Esophagus muscularis mucosa (tissue), 4 donors: ENCODE results near the gene RHEB. TPM values are rescaled to one million over a fixed set of nuclear protein-coding genes. Genes with fewer than 3 reads are reported as not detected.

ENCODE experiments used
- DNase-seq: peaks from one replicate; pipeline ENCODE4 v3.0.0-alpha.2; 2017; ENCODE audit errors: extremely low spot score
- H3K27ac ChIP-seq, 4 donors: fragments of 200-600 bp; sonication (generic); replicated peaks in 1 of 4; 1 replicate in 3 of 4; 2 replicates in 1 of 4; pipeline ENCODE4 v1.5.1; 2016 to 2019; ENCODE audit warnings: mild to moderate bottlenecking in 1 of 4
- H3K27me3 ChIP-seq, 4 donors: fragments of 200-600 bp; sonication (generic); one replicate each; pipeline versions ENCODE4 v1.5.1 to v1.6.0; 2016 to 2019
- H3K36me3 ChIP-seq, 4 donors: fragments of 200-600 bp; sonication (generic); one replicate each; pipeline ENCODE4 v1.5.1; 2016 to 2019
- H3K4me1 ChIP-seq, 4 donors: fragments of 200-600 bp; sonication (generic); one replicate each; pipeline ENCODE4 v1.5.1; 2016 to 2019
- H3K4me3 ChIP-seq, 4 donors: fragments of 200-600 bp; sonication (generic); 1 replicate in 2 of 4; 2 replicates in 2 of 4; pipeline ENCODE4 v1.5.1; 2016 to 2019; ENCODE audit warnings: mild to moderate bottlenecking in 4 of 4, moderate library complexity in 1 of 4
- H3K9me3 ChIP-seq, 4 donors: fragments of 200-600 bp; sonication (generic); 1 replicate in 3 of 4; 2 replicates in 1 of 4; pipeline ENCODE4 v1.5.1; 2016 to 2019
- CTCF ChIP-seq, 3 experiments: fragments of 200-600 bp in 2 of 3; fragments of 450-650 bp in 1 of 3; sonication (generic) in 2 of 3; IDR thresholded peaks; one replicate each; pipeline ENCODE4 v1.5.1; 2017 to 2019; ENCODE audit warnings: antibody characterized with exemption in 3 of 3, mild to moderate bottlenecking in 2 of 3, moderate library complexity in 1 of 3
- EP300 ChIP-seq: sonication (generic); formaldehyde crosslinking; IDR thresholded peaks from one replicate; pipeline ENCODE4 v1.6.1; 2017; ENCODE audit warnings: antibody characterized with exemption
- POLR2A ChIP-seq: fragments of 450-650 bp; IDR thresholded peaks from one replicate; pipeline ENCODE4 v1.6.1; 2017; ENCODE audit warnings: antibody characterized with exemption, moderate library complexity, mild to moderate bottlenecking, low read depth
- POLR2AphosphoS5 ChIP-seq, 2 donors: sonication (generic); formaldehyde crosslinking; IDR thresholded peaks; one replicate each; pipeline ENCODE4 v1.6.1; 2017; ENCODE audit warnings: antibody characterized with exemption in 2 of 2
- WGBS: methylation state at CpG from one replicate; pipeline ENCODE4 v1.1.5; 2018; 5-methylcytosine and 5-hydroxymethylcytosine counted together
- intact Hi-C: fragments of 100-400 bp; cut with DNase I; formaldehyde crosslinking; loops from one replicate; pipeline ENCODE4 v1.15.1; 2023
- total RNA-seq, 4 donors: library from RNA; depleted of rRNA; stranded (reverse); fragments of >200 nt; gene quantifications; one replicate each; pipeline versions ENCODE4 v1.1.0 to v1.2.1, GENCODE V29; 2016

RHEB gene
- total RNA-seq = 100 to 1,000 TPM in 3 of 4 donors, 10 to 100 TPM in 1; 98.5 to 187 (median 163) TPM

- WGBS = 3% methylated on average over 30 of the region's 66 CpGs
- Histone ChIP-seq H3K4me3 (peak within 1 kb of the TSS; percentile 71 to 99 (median 86)), H3K9me3 (no peaks in the 10 kb centered on the region), H3K36me3 (no peaks in the 10 kb centered on the region), H3K27me3 (no peaks in the 10 kb centered on the region), H3K4me1 (peaks cover 32 to 44% (median 42%) of the 10 kb centered on the region in 4 donors), H3K27ac (peak within 1 kb of the TSS; percentile 97 to 100 (median 100))
- intact Hi-C loops = loop anchor here (2.0 to 10.0 kb wide), 3 partner anchors 59 to 155 kb away; no protein-coding TSS in a partner anchor
- TF ChIP-seq EP300 = peak; percentile 33
- peak; percentile 84 to 87 for TF ChIP-seq POLR2AphosphoS5 (IDR thresholded peaks at IDR 0.05)
- TF ChIP-seq POLR2A = no peak
- DNase-seq = peak; percentile 100
Observed at GRCh38 chr7:151519765-151520418, at the start of gene RHEB. Gene RHEB (minus strand): TSS chr7:151519895. CDS start chr7:151519511, 384 bp downstream.

- 55% methylated on average over 8 of the region's 8 CpGs for WGBS
- Histone ChIP-seq H3K27ac (peak overlapping the region; percentile 54 to 67 (median 61)), H3K4me1 (peaks cover 5 to 24% (median 17%) of the 10 kb centered on the region in 4 donors), H3K4me3 (no peak overlapping the region), H3K36me3 (peaks cover 20 to 59% (median 47%) of the 10 kb centered on the region in 4 donors), H3K27me3 (no peaks in the 10 kb centered on the region), H3K9me3 (no peaks in the 10 kb centered on the region)
- intact Hi-C loops = no loop called here
- no peak for DNase-seq
- TF ChIP-seq EP300 = no peak
- TF ChIP-seq POLR2AphosphoS5 (IDR thresholded peaks at IDR 0.05) = peak; percentile 50 to 61
- no peak for TF ChIP-seq CTCF (IDR thresholded peaks at IDR 0.05)
Observed at GRCh38 chr7:151566897-151567320, 47.2 kb upstream of the RHEB start.

GRCh38 chr7:151565541-151565940, 45.8 kb upstream of the RHEB start:
- DNase-seq = no peak
- TF ChIP-seq EP300 = no peak
- TF ChIP-seq POLR2A = no peak
- TF ChIP-seq POLR2AphosphoS5 (IDR thresholded peaks at IDR 0.05) = no peak
- TF ChIP-seq CTCF (IDR thresholded peaks at IDR 0.05) = no peak
- Histone ChIP-seq H3K27me3 (no peaks in the 10 kb centered on the region), H3K4me3 (no peak overlapping the region), H3K9me3 (no peaks in the 10 kb centered on the region), H3K36me3 (peaks cover 20 to 67% (median 55%) of the 10 kb centered on the region in 4 donors), H3K27ac (peak overlapping the region in 2 of 4 donors; percentile 59 to 63), H3K4me1 (peaks cover 5 to 24% (median 17%) of the 10 kb centered on the region in 4 donors)
- intact Hi-C loops = no loop called here
- WGBS = 86% methylated on average over 9 of the region's 9 CpGs

GRCh38 chr7:151560243-151560642, 40.5 kb upstream of the RHEB start:
- no peak for TF ChIP-seq EP300
- TF ChIP-seq POLR2AphosphoS5 (IDR thresholded peaks at IDR 0.05) = no peak
- no peak for TF ChIP-seq CTCF (IDR thresholded peaks at IDR 0.05)
- TF ChIP-seq POLR2A = no peak
- Histone ChIP-seq H3K4me1 (no peaks in the 10 kb centered on the region), H3K9me3 (no peaks in the 10 kb centered on the region), H3K36me3 (peaks cover 35 to 88% (median 78%) of the 10 kb centered on the region in 4 donors), H3K27ac (no peak overlapping the region), H3K27me3 (no peaks in the 10 kb centered on the region), H3K4me3 (no peak overlapping the region)
- intact Hi-C loops = no loop called here
- DNase-seq = no peak
- 92% methylated on average over 9 of the region's 9 CpGs for WGBS

GRCh38 chr7:151559557-151560183, 40.0 kb upstream of the RHEB start:
- Histone ChIP-seq H3K36me3 (peaks cover 35 to 85% (median 74%) of the 10 kb centered on the region in 4 donors), H3K4me1 (no peaks in the 10 kb centered on the region), H3K4me3 (no peak overlapping the region), H3K27ac (no peak overlapping the region), H3K27me3 (no peaks in the 10 kb centered on the region), H3K9me3 (no peaks in the 10 kb centered on the region)
- no peak for DNase-seq
- intact Hi-C loops = no loop called here
- WGBS = 81% methylated on average over 5 of the region's 5 CpGs
- TF ChIP-seq CTCF (IDR thresholded peaks at IDR 0.05) = no peak
- no peak for TF ChIP-seq POLR2A
- TF ChIP-seq EP300 = no peak
- TF ChIP-seq POLR2AphosphoS5 (IDR thresholded peaks at IDR 0.05) = no peak
